NCI-H1417 treated with DMSO at 0.1 percent for 48 hours (cell line): Measurements from ENCODE around the gene PDZD2.

Experiments used
- DNase-seq: peaks from one replicate; lab custom pipeline; 2025; lab: John Stamatoyannopoulos, UW

Gene PDZD2

GRCh38 chr5:31867219-31867618 lies 228.3 kb downstream of the PDZD2 start:
- DNase-seq: no peak

DNA sequence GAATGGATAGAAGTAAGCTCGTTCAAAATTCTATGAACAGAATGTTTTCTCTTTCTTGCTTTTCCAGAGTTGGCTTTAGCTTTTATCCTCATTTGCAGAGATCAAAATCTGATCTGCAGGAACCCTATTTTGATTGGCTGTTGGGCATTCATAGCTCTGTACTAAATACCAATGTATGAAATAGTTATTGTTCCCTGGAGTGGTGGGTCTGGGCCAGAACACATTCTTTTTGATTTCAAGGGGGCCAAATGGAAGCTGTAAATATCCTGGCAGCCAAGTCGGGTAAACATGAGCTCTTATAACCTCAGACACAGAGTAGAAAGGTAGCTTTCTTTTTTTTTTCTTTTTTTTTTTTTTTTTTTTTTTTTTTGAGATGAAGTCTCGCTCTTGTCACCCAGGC lies 241.5 kb downstream of the PDZD2 start:
- DNase-seq: no peak

GRCh38 chr5:31884896-31885295 lies 246.0 kb downstream of the PDZD2 start:
- no peak for DNase-seq

- no peak for DNase-seq
Measured at GRCh38 chr5:31886206-31886605, 247.3 kb downstream of the PDZD2 start.

- no peak for DNase-seq
Measured at GRCh38 chr5:31887556-31887955, 248.6 kb downstream of the PDZD2 start.

- no peak for DNase-seq
Measured at GRCh38 chr5:31888564-31888963, 249.6 kb downstream of the PDZD2 start.

GRCh38 chr5:31889001-31889561 lies 250.2 kb downstream of the PDZD2 start:
- DNase-seq: no peak

DNA sequence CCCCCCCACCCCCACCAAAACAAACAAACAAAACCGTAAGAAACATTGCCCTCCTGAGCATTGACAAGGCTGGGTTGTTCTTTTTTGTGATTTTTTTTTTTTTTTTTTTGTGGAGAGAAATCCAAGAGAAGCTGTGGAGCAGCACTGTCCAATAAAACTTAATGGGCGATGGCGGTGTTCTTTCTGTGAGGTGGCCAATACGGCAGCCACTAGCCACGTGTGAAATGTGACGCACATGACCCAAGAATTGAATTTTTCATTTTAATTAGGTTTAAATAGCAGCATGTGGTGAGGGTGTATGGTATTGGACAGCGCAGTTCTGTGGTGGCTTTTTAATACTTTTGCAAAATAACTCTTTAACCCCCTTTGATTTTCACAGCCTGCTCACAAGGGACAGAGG lies 251.1 kb downstream of the PDZD2 start:
- DNase-seq: no peak

GRCh38 chr5:31894141-31894540 lies 255.2 kb downstream of the PDZD2 start:
- no peak for DNase-seq

- DNase-seq: no peak
Measured at GRCh38 chr5:31895199-31895820, 256.4 kb downstream of the PDZD2 start.

GRCh38 chr5:31898036-31898632 lies 259.2 kb downstream of the PDZD2 start:
- no peak for DNase-seq

DNA sequence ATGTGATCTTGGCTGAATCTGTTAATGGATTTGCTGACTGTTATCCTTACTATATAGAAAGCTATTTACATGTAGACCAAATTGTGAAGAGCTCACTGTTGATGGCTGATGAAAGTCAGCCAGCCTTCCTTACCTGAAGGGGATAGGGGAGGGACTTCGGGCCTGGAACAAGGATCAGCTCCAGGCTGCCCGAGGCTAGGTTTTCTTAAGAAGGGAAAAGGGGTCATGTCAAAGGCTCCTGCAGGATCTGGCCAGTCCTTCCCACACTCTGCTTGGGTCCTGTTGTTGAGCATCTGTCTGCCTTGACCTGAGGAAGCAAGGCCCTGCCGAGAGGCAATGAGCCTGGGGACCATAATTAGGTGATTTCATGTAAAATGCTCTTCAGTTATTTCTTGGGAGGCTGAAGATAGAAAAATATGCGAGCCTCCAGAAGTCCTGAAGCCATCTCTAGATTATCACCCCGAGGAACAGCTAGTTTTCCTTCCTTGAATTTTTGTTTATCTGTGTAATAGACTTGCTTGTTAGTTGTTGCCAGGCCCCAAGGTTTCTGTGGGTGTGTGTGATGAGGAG lies 261.4 kb downstream of the PDZD2 start:
- DNase-seq: no peak

DNA sequence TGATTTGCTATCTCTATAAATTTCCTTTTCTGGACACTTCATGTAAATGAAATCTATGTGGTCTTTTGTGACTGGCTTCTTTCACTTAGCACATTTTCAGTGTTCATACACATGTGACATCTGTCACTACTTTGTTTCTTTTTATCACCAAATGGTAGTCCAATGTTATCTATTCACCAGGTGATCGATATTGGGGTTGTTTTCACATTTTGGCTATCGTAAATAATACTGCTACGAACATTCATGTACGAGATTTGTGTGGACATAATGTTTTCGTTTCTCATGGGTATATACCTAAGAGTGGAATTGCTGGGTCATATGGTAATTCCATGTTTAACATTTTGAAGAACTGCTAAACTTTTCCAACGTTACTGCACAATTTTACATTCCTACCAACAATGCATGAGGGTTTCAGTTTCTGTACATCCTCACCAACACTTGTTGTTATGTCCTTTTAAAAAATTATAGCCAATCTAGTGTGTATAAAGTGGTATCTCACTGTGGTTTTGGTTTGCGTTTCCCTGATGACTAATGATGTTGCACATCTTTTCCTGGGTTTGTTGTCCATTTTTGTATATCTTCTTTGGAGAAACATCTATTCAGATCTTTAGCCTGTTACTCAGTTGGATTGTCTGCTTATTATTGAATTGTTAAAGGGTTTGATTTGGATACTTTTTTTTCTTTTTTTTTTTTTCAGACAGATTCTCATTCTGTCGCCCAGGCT lies 263.0 kb downstream of the PDZD2 start:
- no peak for DNase-seq

DNA sequence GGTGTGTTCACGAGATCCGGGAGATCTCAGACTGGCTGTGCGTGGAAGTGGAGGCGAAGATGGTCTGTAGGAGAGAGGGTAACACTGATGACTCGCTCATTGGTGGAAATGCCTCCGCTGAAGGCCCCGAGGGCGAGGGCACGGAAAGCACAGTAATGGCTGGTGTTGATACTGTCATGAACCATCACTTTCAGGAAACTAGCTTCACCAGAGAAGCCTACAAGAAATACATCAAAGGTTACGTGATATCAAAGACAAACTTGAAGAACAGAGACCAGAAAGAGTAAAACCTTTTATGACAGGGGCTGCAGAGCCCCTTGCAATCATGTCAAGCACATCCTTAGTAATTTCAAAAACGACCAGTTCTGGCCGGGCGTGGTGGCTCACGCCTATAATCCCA lies 269.5 kb downstream of the PDZD2 start:
- no peak for DNase-seq

GRCh38 chr5:31909073-31909472 lies 270.1 kb downstream of the PDZD2 start:
- DNase-seq: no peak

- no peak for DNase-seq
Measured at GRCh38 chr5:31911291-31912265, 272.6 kb downstream of the PDZD2 start.

- no peak for DNase-seq
Measured at GRCh38 chr5:31913808-31914207, 274.9 kb downstream of the PDZD2 start.

- no peak for DNase-seq
Measured at GRCh38 chr5:31916327-31916726, 277.4 kb downstream of the PDZD2 start.

DNA sequence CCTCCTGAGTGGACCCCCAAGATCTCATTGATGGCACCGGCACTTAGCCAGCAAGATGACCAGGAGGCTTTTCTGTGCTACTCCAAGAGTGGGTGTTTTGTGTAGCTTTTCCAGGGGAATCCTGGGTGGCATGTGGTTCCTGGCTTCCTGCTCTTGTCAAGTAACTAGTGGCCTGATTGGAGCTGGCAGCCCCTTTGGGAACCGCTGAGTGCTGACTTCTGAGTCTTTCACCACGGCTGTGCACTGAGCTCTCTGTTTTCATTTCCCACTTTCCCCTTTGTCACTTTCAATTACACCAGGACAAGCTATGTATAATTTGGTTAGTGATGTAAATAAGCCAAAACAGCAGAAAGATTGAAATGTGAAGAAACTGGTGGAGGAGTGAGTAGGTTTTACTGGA lies 279.8 kb downstream of the PDZD2 start:
- DNase-seq: no peak

- DNase-seq: no peak
Measured at GRCh38 chr5:31921852-31922305, 282.9 kb downstream of the PDZD2 start.

DNA sequence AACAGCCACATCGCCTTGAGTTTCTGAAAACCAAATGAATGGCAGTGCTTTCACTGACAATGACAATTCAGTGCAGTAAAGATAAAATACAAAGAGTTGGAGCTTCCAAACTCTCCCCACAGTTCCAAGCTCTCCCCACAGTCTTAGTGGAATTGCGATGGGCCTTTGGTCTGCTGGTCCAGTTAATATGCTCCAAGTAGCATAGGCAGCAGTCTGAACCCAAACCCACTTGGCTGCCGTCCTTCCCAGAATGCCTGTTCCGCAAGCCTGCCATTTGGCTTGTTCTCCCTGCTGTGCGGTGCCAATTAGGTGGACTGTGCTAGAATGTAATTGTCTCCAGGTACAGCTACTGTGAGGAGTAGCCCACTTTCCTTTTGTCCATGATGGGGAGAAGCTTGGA lies 285.1 kb downstream of the PDZD2 start:
- DNase-seq: no peak

DNA sequence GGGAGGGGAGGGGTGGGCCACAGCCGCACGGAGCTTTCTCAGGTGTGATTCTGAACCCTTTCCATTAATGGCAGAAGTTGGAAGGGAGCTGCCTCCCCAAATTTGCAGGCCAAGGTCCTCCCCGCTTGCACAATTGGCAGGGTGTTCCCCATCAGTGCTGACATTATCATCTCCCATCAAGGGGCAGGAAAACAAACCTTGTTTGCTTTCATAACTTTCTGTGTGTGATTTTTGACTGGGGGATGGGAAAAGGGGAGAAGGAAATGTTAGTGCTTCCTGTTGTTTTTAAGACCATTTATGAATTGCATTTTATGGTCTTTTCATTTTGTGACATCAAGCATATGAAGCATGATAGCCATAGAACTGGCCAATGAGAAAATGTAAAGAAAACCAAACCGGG lies 292.9 kb downstream of the PDZD2 start:
- DNase-seq: no peak
